MM.1S (cell line): Measurements from ENCODE around the gene CYTH1.

ENCODE experiments used
- EZH2 ChIP-seq: fragments of 300-600 bp; sonication (generic); optimal IDR thresholded peaks from 2 replicates; pipeline ENCODE3; 2017; ENCODE audit warnings: low read depth, mild to moderate bottlenecking, antibody characterized with exemption, low read length, mixed read lengths
- TF ChIP-seq, protein P1 (sequence below): fragments of 300-600 bp; sonication (generic); IDR thresholded peaks from 2 replicates; pipeline ENCODE4 v1.5.1; 2016; ENCODE audit warnings: antibody characterized with exemption, low read length, mixed read lengths

DNA sequence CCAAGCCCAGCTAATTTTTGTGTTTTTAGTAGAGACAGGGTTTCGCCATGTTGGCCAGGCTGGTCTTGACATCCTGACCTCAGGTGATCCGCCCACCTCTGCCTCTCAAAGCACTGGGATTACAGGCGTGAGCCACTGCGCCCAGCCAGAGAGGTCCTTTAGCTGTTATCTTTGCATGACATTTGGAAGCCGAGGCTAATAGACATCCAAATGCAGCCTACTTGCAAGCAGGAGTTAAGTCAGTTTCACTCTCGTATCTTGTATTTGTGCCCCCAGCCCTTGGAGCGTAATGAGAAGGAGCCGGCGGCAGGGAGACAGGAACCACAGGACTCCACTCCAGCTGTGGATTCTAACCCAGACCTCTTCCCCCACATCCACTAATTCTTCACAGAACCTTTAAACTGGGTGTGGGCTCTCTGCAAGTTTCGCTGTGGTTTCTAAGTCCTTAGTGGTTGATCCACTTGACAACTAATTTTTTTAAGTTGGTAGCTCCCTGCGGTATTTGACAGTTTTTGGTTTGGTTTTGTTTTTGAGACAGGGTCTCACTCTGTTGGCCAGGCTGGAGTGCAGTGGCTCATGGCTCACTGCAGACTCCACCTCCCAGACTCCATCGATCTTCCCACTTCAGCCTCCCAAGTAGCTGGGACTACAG is 3.1 kb upstream of the CYTH1 start:
- TF ChIP-seq, protein P1, sequence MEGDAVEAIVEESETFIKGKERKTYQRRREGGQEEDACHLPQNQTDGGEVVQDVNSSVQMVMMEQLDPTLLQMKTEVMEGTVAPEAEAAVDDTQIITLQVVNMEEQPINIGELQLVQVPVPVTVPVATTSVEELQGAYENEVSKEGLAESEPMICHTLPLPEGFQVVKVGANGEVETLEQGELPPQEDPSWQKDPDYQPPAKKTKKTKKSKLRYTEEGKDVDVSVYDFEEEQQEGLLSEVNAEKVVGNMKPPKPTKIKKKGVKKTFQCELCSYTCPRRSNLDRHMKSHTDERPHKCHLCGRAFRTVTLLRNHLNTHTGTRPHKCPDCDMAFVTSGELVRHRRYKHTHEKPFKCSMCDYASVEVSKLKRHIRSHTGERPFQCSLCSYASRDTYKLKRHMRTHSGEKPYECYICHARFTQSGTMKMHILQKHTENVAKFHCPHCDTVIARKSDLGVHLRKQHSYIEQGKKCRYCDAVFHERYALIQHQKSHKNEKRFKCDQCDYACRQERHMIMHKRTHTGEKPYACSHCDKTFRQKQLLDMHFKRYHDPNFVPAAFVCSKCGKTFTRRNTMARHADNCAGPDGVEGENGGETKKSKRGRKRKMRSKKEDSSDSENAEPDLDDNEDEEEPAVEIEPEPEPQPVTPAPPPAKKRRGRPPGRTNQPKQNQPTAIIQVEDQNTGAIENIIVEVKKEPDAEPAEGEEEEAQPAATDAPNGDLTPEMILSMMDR = no peak
- no peak for TF ChIP-seq EZH2
